D721Med (cell line): ENCODE results near the gene IQCC.

ENCODE experiments used
- DNase-seq: peaks from one replicate; pipeline ENCODE4 v3.0.0; 2011; ENCODE audit warnings: low spot score; ENCODE audit not compliant: insufficient read length
- FAIRE-seq: peaks from 2 replicates; lab custom pipeline; 2011; peaks lifted over from hg19 to GRCh38; lab: Jason Lieb, UNC
- TF ChIP-seq, protein P1 (sequence below): IDR thresholded peaks from 2 replicates; pipeline ENCODE4 v1.5.1; 2012; ENCODE audit warnings: mild to moderate bottlenecking, control low read depth; ENCODE audit not compliant: insufficient read depth; ENCODE audit errors: missing control alignments

The IQCC gene

DNA sequence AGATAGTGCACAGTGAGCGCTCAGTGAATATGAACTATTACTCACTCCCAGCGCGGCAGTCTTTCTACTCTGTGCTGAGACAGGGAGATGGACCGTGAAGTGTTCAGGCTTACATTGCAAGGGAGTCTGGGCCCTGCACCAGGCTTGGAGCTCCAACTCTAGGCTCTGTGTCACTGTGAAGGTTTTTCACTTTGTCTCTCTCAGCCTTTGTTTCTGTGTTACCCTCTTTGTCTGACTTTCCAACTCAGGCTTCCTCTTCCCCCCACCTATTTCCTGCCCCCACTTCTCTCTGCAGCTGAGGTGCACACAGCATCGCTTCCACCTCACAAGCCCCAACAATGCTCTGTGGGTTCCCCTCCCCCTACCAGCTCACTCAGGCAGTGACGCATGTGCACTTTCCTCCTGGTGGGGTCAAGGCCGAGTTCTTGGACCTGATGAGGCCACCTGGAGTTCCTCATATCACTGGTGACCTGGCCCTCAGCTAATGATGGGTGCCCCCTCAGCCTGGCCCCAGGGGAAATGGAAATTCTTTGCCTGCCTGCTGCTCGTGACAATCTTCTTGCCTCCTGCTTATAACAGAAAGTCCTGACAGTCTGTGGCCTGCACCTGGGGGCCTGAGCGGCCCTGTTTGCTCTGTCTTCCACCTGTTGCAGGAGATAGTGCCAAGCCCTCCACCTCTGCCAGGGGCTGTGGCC is 44.5 kb downstream of the IQCC start:
- no peak for FAIRE-seq
- no peak for DNase-seq
- TF ChIP-seq, protein P1, sequence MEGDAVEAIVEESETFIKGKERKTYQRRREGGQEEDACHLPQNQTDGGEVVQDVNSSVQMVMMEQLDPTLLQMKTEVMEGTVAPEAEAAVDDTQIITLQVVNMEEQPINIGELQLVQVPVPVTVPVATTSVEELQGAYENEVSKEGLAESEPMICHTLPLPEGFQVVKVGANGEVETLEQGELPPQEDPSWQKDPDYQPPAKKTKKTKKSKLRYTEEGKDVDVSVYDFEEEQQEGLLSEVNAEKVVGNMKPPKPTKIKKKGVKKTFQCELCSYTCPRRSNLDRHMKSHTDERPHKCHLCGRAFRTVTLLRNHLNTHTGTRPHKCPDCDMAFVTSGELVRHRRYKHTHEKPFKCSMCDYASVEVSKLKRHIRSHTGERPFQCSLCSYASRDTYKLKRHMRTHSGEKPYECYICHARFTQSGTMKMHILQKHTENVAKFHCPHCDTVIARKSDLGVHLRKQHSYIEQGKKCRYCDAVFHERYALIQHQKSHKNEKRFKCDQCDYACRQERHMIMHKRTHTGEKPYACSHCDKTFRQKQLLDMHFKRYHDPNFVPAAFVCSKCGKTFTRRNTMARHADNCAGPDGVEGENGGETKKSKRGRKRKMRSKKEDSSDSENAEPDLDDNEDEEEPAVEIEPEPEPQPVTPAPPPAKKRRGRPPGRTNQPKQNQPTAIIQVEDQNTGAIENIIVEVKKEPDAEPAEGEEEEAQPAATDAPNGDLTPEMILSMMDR: no peak

DNA sequence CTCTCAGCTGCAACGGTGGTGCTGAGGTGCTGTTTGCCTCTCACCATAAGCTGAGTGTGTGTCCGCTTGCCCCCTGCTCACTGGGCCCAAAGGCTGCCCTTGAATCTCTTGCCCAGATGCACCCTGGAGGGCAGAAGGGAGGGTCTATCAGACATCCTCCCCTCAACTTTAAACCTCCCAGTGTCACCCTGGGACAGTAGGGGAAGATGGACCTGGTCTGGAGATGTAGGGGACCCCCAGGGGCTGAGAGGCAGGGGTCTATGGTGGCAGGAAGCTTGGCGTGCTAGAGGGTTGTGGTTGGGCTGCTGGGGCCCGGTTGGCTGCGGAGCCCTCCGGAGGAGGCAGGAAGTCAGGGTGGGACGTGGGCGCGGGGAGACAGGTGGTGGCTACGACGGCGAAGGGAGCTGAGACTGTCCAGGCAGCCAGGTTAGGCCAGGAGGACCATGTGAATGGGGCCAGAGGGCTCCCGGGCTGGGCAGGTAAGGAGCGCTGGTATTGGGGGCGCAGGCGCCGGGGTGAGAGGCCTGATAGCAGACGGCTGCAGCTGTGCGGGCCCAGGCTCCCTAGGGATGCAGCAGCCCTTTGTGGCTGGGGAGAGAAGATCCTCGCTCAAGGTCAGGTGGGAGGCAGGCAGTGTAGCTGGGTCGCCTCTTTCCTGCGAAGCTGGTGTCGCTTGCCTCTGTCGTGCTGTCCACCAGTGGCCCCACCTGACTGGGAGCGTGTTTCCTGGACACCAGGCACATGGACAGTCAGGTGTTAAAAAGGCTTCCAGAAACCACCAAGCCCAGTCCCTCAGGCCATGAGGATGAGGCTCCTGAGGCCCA is 45.6 kb downstream of the IQCC start, which contains the start of gene LCK:
Gene LCK (plus strand): TSS at position 373 of the 824 bp plus-strand sequence. CDS start 23,065 bp downstream, outside the sequence.
- DNase-seq: no peak
- FAIRE-seq: no peak
- TF ChIP-seq, protein P1: no peak

DNA sequence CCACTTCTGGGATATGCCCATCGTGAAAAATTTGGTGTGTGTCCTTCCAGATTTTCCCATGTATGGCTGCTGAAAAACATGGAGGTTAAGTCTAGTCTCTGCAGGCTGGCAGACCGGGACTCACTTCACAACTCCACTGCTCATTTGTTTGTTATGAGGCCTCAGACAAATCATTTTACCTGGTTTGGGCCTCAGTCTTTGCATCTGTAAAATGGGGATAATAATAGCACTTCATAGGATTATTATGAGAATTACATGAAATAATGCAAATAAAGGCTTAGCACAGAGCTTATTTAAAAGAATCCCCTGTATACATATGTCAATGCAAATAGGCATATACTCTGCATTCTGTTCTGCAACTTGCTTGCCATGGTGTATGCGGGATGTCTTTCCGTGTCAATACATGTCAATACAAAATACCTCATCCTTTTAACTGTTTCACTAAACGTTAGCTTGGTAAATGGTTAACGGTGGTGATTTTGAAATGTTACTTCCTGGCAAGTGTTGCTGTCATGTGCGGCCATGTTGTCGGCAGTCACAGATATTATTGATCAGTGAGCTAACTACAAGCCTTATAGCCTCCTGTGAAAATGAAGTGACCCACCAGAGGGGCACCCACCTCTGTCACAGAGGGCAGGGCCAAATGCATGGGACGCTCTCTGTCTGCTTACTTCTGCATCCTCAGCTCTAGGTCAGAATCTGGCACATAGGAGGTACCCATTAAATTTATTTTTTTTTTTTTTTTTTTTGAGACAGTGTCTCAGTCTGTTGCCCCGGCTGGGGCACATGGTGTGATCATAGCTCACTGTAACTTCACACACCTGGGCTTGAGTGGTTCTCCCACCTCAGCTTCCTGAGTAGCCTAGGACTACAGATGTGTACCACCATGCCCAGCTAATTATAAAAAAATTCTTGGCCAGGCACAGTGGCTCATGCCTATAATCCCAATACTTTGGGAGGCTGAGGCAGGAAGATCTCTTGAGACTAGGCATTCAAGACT is 49.9 kb downstream of the IQCC start:
- TF ChIP-seq, protein P1: no peak
- DNase-seq: no peak
- no peak for FAIRE-seq

DNA sequence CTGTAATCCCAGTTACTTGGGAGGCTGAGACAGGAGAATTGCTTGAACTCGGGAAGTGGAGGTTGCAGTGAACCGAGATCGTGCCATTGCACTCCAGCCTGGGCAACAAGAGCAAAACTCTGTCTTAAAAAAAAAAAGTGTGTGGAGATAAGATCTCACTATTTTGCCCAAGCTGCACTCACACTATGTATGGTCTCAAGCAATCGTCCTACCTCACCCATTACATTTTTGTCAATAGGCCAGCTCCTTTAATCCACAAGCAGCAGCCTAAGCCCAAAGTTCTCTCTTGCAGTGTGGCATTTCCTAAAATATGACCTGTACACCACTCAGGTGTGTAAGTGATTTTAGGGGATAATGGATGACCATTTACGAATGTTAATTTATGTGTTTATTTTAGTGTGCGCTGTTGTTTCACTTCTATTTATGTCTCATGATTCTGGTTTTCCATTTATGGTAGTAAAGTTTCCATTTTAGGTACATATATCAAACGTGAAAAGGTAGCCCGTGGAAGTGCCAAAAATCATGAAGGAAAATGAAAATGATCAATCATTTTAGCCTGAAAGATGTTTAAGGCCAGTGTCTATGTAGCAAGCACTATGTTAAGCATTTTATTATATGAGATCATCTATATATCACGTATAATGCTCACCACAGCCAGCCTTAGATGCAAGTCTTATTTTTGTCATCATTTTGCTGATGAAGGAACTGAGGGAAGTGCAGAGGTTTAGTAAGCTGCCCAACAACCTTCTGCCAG is 51.2 kb downstream of the IQCC start:
- no peak for DNase-seq
- no peak for FAIRE-seq
- TF ChIP-seq, protein P1: no peak

DNA sequence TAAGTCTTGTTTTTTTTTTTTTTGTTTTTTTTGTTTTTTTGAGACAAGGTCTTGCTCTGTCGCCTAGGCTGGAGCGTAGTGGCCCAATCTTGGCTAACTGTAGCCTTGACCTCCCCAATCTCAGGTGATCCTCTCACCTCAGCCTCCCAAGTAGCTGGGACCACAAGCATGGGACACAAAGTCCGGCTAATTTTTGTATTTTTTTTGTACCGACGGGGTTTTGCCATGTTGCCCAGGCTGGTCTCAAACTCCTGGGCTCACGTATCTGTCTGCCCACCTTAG is 51.7 kb downstream of the IQCC start:
- FAIRE-seq (no peak), DNase-seq (no peak)
- TF ChIP-seq, protein P1: no peak
